Calu3 (cell line): Measurements from ENCODE around the gene DGUOK. TPM values are rescaled to one million over a fixed set of nuclear protein-coding genes. Genes with fewer than 3 reads are reported as not detected.
"Not testable (repeated sequence)": the region's sequence is repeated elsewhere in the genome, so short reads cannot be mapped to it uniquely, and the experiment has no call there.

Source experiments
- BruUV-seq: library from RNA; stranded (reverse); fragments of 400-500 nt; replicated peaks from 2 replicates; lab custom pipeline; 2021; lab: Mats Ljungman, UMichigan
- CTCF ChIA-PET: fragments of 300-600 bp; sonication (Branson Sonifier 250); formaldehyde crosslinking; loops from one replicate; lab custom pipeline; 2022; ENCODE audit warnings: antibody characterized with exemption; lab: Charles Lee
- DNase-seq: peaks from one replicate; pipeline ENCODE4 v3.0.0; 2022
- H3K27ac Mint-ChIP-seq: one replicate; pipeline ENCODE4 v1.8.0; 2022; ENCODE audit warnings: mixed read lengths; ENCODE audit not compliant: unreplicated experiment
- H3K27me3 Mint-ChIP-seq: one replicate; pipeline ENCODE4 v1.8.0; 2022; ENCODE audit warnings: mixed read lengths; ENCODE audit not compliant: unreplicated experiment
- H3K36me3 Mint-ChIP-seq: one replicate; pipeline ENCODE4 v1.8.0; 2022; ENCODE audit warnings: mild to moderate bottlenecking, moderate library complexity, mixed read lengths; ENCODE audit not compliant: insufficient read depth, unreplicated experiment
- H3K4me1 Mint-ChIP-seq: one replicate; pipeline ENCODE4 v1.8.0; 2022; ENCODE audit warnings: mild to moderate bottlenecking, low read depth, mixed read lengths; ENCODE audit not compliant: unreplicated experiment
- H3K4me3 Mint-ChIP-seq: one replicate; pipeline ENCODE4 v1.8.0; 2022; ENCODE audit warnings: mild to moderate bottlenecking, low read depth, moderate library complexity, mixed read lengths; ENCODE audit not compliant: unreplicated experiment
- H3K9me3 Mint-ChIP-seq: one replicate; pipeline ENCODE4 v1.8.0; 2022; ENCODE audit warnings: low read depth, mixed read lengths; ENCODE audit not compliant: unreplicated experiment
- CTCF ChIP-seq: fragments of 200-600 bp; IDR thresholded peaks from one replicate; pipeline ENCODE4 v1.8.0; 2022; ENCODE audit warnings: antibody characterized with exemption; ENCODE audit not compliant: unreplicated experiment
- intact Hi-C: fragments of 100-400 bp; cut with micrococcal nuclease; formaldehyde crosslinking; loops from one replicate; pipeline ENCODE4 v1.10.0; 2022; ENCODE audit not compliant: unreplicated experiment
- total RNA-seq: library from RNA; stranded (reverse); gene quantifications from 2 replicates; pipeline ENCODE4 v1.2.3, GENCODE V29; 2022

DGUOK gene
- total RNA-seq, 1 experiment from 2014 or later, result 78.6 TPM

GRCh38 chr2:73886357-73886756 lies 40.3 kb upstream of the DGUOK start:
- TF ChIP-seq CTCF, result no peak
- Mint-ChIP-seq H3K4me1 (no peaks in the 10 kb centered on the region), H3K4me3 (no peak overlapping the region), H3K27me3 (peaks cover 7% of the 10 kb centered on the region), H3K9me3 (no peaks in the 10 kb centered on the region), H3K27ac (no peak overlapping the region), H3K36me3 (no peaks in the 10 kb centered on the region)
- intact Hi-C loops, result no loop called here
- no peak for DNase-seq
- CTCF ChIA-PET, result no interaction called here
- BruUV-seq, result no TSS peak

GRCh38 chr2:73887596-73888353 lies 38.9 kb upstream of the DGUOK start:
- H3K4me1 Mint-ChIP-seq, H3K36me3 Mint-ChIP-seq, intact Hi-C loops, H3K27ac Mint-ChIP-seq, H3K4me3 Mint-ChIP-seq, DNase-seq, H3K9me3 Mint-ChIP-seq, CTCF ChIA-PET, BruUV-seq: not testable (repeated sequence)
- peaks cover 12% of the 10 kb centered on the region for H3K27me3 Mint-ChIP-seq

- Mint-ChIP-seq H3K4me1 (no peaks in the 10 kb centered on the region), H3K27me3 (peaks cover 12% of the 10 kb centered on the region), H3K27ac (no peak overlapping the region), H3K9me3 (no peaks in the 10 kb centered on the region), H3K4me3 (no peak overlapping the region), H3K36me3 (no peaks in the 10 kb centered on the region)
- no TSS peak for BruUV-seq
- no peak for TF ChIP-seq CTCF
- intact Hi-C loops, result no loop called here
- CTCF ChIA-PET, result no interaction called here
- DNase-seq, result no peak
These were observed 38.3 kb upstream of the DGUOK start for GRCh38 chr2:73888388-73888787.

GRCh38 chr2:73889206-73889605 lies 37.5 kb upstream of the DGUOK start:
- CTCF ChIA-PET, result no interaction called here
- no peak for TF ChIP-seq CTCF
- Mint-ChIP-seq H3K36me3 (no peaks in the 10 kb centered on the region), H3K27me3 (peaks cover 12% of the 10 kb centered on the region), H3K27ac (no peak overlapping the region), H3K4me3 (no peak overlapping the region), H3K9me3 (no peaks in the 10 kb centered on the region), H3K4me1 (no peaks in the 10 kb centered on the region)
- intact Hi-C loops, result no loop called here
- BruUV-seq, result no TSS peak
- no peak for DNase-seq
